BE2C (cell line): Measurements from ENCODE around the gene RBMS1.

Experiments used
- DNase-seq: peaks from one replicate; pipeline ENCODE4 v3.0.0-alpha.2; 2020
- H3K27me3 ChIP-seq: fragments of 250-450 bp; sonication (Bioruptor Pico); 2 replicates; pipeline ENCODE4 v1.5.1; 2020; ENCODE audit warnings: mild to moderate bottlenecking
- H3K36me3 ChIP-seq: fragments of 250-450 bp; sonication (Bioruptor Pico); 2 replicates; pipeline ENCODE4 v1.5.1; 2020; ENCODE audit warnings: mild to moderate bottlenecking
- H3K4me1 ChIP-seq: fragments of 250-450 bp; sonication (Bioruptor Pico); 2 replicates; pipeline ENCODE4 v1.5.1; 2020
- H3K4me3 ChIP-seq: 2 replicates; pipeline ENCODE4 v1.5.1; 2011; ENCODE audit warnings: low read depth, low read length
- H3K9me3 ChIP-seq: fragments of 250-450 bp; sonication (Bioruptor Pico); 2 replicates; pipeline ENCODE4 v1.5.1; 2020
- TF ChIP-seq, protein P1 (sequence below): IDR thresholded peaks from 2 replicates; pipeline ENCODE4 v1.5.1; 2012; ENCODE audit warnings: mild to moderate bottlenecking, low read depth, low read length

RBMS1 gene

DNA sequence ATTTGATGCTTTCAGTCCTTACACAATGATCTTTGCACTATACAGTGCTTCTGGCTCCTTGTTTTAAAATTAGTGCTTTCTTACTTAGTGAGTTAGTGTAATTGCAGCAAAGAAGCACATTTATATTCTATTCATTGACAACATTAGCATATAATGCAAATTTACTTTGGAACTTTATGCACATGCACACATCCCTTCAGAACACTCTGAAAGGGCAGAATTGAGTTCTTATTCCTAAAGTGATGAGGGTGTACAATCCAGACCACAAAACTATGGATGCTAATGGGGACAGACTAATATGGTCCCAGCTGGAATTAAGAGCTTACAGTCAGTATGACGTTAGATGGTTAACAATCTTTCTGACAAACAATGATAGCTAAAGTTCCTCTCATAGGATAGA, 127.1 kb downstream of the RBMS1 start:
- DNase-seq: no peak
- peaks cover 10% of the 10 kb centered on the region for H3K4me1 ChIP-seq
- H3K36me3 ChIP-seq: no peaks in the 10 kb centered on the region
- no peak overlapping the region for H3K4me3 ChIP-seq
- no peaks in the 10 kb centered on the region for H3K27me3 ChIP-seq
- H3K9me3 ChIP-seq: no peaks in the 10 kb centered on the region
- TF ChIP-seq, protein P1, sequence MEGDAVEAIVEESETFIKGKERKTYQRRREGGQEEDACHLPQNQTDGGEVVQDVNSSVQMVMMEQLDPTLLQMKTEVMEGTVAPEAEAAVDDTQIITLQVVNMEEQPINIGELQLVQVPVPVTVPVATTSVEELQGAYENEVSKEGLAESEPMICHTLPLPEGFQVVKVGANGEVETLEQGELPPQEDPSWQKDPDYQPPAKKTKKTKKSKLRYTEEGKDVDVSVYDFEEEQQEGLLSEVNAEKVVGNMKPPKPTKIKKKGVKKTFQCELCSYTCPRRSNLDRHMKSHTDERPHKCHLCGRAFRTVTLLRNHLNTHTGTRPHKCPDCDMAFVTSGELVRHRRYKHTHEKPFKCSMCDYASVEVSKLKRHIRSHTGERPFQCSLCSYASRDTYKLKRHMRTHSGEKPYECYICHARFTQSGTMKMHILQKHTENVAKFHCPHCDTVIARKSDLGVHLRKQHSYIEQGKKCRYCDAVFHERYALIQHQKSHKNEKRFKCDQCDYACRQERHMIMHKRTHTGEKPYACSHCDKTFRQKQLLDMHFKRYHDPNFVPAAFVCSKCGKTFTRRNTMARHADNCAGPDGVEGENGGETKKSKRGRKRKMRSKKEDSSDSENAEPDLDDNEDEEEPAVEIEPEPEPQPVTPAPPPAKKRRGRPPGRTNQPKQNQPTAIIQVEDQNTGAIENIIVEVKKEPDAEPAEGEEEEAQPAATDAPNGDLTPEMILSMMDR: no peak

DNA sequence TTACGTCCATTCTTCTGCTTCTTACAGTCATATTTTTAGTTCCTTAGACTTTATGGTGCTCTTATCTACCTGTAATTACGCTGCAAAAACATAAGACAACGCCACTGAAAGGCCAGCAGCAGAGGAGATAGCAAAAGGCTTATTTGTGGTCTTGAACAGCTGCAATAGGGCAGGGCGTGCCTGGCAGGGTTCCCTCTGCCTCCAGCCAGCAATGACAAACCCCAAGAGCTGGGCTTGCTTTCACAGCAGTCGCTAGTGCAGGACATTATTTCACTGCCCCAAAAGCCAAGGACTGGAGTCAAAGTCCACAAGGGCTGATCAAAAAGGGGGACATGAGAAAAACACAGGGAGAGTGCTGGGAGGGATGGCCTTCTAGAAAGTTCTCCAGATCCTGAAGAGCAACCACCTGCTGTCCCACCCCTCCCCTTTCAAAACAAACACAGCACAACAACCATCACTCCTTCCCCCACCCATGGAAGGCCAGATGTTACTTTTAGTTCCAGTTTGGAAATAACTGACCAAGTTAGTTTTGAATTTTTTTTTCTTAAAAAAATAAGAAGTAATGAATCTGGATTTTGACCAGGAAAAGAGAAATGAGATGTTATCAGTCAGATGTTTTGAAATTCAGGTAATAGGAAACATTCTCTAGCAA, 127.8 kb downstream of the RBMS1 start:
- DNase-seq: no peak
- H3K4me3 ChIP-seq: no peak overlapping the region
- H3K9me3 ChIP-seq: no peaks in the 10 kb centered on the region
- H3K4me1 ChIP-seq: peaks cover 4% of the 10 kb centered on the region
- H3K36me3 ChIP-seq: no peaks in the 10 kb centered on the region
- TF ChIP-seq, protein P1: no peak
- no peaks in the 10 kb centered on the region for H3K27me3 ChIP-seq

DNA sequence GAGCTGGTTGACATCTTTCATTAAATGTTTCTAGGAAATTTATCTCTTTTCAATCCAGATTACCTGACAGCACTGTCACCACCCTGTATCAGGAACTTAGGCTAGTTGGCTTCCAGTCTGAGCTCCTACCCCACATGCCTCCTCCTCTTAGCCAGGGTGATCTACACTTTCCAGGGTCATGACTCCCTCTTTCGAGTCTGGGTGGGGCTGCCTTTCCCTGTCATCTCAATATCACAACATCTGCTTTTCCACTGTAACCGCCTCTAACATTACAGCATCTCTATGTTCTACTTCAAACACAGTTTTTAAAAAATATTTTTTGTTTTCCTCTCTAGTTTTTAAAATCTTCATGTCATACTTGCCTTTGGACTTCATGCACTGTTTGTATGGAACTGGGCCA, 129.2 kb downstream of the RBMS1 start:
- TF ChIP-seq, protein P1: no peak
- no peaks in the 10 kb centered on the region for H3K36me3 ChIP-seq
- no peak for DNase-seq

DNA sequence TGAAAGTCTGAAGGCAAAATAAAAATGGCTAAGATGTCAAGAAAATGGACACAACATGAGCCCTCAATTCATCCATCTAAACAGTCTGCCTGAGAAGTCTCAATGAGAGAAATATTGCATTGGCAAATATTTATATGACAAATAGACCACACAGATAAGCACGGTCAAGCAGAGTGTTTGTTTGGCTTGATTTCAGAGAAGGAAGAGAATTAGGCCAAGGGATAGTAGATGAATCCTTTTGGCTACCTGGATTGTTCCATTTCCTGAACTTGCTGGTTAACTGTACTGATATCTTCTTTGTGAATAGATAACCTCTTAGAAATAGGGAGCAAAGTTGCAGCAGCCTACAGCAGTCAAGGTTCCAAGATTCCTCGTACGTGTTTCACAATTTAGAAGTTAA, 129.6 kb downstream of the RBMS1 start:
- Histone ChIP-seq H3K9me3 (no peaks in the 10 kb centered on the region), H3K27me3 (no peaks in the 10 kb centered on the region), H3K4me3 (no peak overlapping the region), H3K36me3 (no peaks in the 10 kb centered on the region), H3K4me1 (peaks cover 4% of the 10 kb centered on the region)
- TF ChIP-seq, protein P1: no peak
- no peak for DNase-seq

More for the DNA sequence above, 129.2 kb downstream of the RBMS1 start:
- no peak overlapping the region for H3K4me3 ChIP-seq
- H3K27me3 ChIP-seq: no peaks in the 10 kb centered on the region
- peaks cover 4% of the 10 kb centered on the region for H3K4me1 ChIP-seq
- no peaks in the 10 kb centered on the region for H3K9me3 ChIP-seq

DNA sequence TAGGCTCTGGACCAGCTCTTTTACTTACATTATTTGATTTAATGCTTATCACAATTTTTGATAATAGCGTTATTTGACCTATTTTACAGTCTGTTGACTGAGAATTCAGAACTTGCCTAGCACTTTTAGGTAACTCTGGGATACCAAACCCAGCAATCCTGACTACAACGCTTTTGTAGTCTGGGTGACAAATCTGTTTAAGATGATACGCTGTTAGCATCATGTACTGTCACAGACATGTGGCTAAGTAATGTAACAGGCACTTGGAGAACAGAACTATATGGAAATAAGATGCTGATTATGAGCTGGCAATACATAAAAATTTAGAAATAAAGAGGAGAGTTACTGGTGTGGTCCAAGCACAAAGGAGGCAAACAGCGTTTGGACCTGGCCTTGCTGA, 130.6 kb downstream of the RBMS1 start:
- TF ChIP-seq, protein P1: no peak
- H3K9me3 ChIP-seq: no peaks in the 10 kb centered on the region
- no peaks in the 10 kb centered on the region for H3K27me3 ChIP-seq
- DNase-seq: no peak
- H3K36me3 ChIP-seq: no peaks in the 10 kb centered on the region
- H3K4me1 ChIP-seq: peaks cover 4% of the 10 kb centered on the region
- H3K4me3 ChIP-seq: no peak overlapping the region

DNA sequence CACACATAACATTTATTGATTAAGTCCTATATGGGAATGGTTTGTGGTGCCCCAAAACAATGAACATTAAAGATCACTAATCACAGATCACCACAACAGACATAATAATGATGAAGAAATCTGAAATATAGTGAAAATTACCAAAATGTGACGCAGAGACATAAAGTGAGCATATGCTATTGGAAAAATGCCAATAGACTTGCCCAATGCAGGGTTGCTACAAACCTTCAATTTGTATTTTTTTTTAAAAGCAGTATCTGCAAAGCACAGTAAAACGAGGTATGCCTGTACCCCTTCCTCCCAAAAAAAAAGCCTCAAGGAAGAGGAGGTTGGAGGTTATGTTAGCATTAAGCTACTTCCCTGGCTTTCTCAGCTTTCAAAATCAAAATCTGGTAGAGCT, 131.1 kb downstream of the RBMS1 start:
- DNase-seq: no peak
- TF ChIP-seq, protein P1: no peak
- Histone ChIP-seq H3K36me3 (no peaks in the 10 kb centered on the region), H3K27me3 (no peaks in the 10 kb centered on the region), H3K4me3 (no peak overlapping the region), H3K9me3 (no peaks in the 10 kb centered on the region), H3K4me1 (peaks cover 4% of the 10 kb centered on the region)
